Fibroblast of mammary gland (primary cell): ENCODE data around the gene FGD6.
A peak's percentile ranks its signal among the peaks of the same experiment; 100 is the strongest.

Experiments used
- DNase-seq: peaks from one replicate; pipeline ENCODE4 v3.0.0-alpha.2; 2010; ENCODE audit warnings: low read depth
- H3K4me3 ChIP-seq: 2 replicates; pipeline ENCODE4 v1.5.1; 2011; ENCODE audit warnings: low read depth, mild to moderate bottlenecking, low read length, moderate library complexity; ENCODE audit not compliant: control insufficient read depth
- TF ChIP-seq, protein P1 (sequence below): conservative IDR thresholded peaks from 2 replicates; pipeline ENCODE4 v1.5.1; 2011; ENCODE audit warnings: low read depth, low read length, inconsistent platforms; ENCODE audit not compliant: control insufficient read depth, insufficient read depth

FGD6 gene

DNA sequence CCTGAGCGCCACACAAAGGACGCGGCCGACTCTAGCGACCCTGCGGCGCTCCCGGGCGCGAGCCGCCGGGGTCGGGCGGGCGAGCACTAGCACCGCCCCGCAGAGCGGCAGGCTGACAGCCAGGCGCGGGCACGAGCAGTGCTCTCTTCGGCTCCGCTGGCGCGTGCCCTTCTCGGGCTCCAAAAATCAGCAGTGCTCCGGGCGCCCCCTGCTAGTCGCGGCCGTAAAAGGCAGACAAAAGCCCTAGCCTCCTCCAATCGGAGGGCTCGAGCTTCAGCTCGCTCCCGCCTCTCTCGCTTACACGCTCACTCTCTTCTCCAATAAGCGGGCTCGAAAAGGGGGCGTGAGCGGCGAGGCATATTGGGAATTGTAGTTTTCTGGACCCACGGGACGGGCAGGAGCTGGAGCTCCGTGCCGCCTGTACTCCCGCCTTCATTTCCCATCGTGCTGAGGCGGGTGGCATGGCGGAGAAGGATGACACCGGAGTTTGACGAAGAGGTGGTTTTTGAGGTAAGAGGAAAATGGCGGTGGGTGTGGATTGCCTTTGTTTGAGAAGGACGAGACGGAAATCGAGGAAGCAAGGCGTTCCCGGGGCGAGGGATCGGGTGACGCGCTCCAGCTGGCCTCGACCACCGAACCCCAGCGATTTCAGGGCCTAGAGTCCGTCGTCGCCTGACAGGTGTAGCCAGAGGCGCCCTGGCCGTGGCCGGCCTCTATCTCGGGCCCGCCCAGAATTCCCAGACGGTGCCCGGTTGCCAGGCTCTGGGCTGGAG, at the start of gene FGD6, which contains the start of gene VEZT:
Gene FGD6, minus strand, starts transcription at position 91 of the 773 bp plus-strand sequence. CDS start 227 bp downstream, outside the sequence.
Gene VEZT, plus strand, starts transcription at position 431 of the 773 bp plus-strand sequence. Its CDS starts 44 bp downstream, at position 475.
- H3K4me3 ChIP-seq = peak within 1 kb of the TSS; percentile 94
- DNase-seq = peak; percentile 98
- TF ChIP-seq, protein P1, sequence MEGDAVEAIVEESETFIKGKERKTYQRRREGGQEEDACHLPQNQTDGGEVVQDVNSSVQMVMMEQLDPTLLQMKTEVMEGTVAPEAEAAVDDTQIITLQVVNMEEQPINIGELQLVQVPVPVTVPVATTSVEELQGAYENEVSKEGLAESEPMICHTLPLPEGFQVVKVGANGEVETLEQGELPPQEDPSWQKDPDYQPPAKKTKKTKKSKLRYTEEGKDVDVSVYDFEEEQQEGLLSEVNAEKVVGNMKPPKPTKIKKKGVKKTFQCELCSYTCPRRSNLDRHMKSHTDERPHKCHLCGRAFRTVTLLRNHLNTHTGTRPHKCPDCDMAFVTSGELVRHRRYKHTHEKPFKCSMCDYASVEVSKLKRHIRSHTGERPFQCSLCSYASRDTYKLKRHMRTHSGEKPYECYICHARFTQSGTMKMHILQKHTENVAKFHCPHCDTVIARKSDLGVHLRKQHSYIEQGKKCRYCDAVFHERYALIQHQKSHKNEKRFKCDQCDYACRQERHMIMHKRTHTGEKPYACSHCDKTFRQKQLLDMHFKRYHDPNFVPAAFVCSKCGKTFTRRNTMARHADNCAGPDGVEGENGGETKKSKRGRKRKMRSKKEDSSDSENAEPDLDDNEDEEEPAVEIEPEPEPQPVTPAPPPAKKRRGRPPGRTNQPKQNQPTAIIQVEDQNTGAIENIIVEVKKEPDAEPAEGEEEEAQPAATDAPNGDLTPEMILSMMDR = peak; percentile 35

DNA sequence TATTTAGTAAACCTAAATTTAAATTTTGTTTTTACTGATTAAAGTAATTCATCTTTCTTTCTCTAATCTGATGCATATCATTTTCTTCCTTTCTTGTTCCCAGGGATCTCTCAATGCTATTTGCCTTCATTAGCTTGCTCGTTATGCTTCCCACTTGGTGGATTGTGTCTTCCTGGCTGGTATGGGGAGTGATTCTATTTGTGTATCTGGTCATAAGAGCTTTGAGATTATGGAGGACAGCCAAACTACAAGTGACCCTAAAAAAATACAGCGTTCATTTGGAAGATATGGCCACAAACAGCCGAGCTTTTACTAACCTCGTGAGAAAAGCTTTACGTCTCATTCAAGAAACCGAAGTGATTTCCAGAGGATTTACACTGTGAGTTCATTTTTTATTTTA, 49.0 kb upstream of the FGD6 start:
- DNase-seq = no peak
- TF ChIP-seq, protein P1 = no peak
- H3K4me3 ChIP-seq = no peak overlapping the region

- TF ChIP-seq, protein P1 = no peak
- no peak for DNase-seq
- no peak overlapping the region for H3K4me3 ChIP-seq
Measured at GRCh38 chr12:95265765-95266164, 48.5 kb upstream of the FGD6 start.

DNA sequence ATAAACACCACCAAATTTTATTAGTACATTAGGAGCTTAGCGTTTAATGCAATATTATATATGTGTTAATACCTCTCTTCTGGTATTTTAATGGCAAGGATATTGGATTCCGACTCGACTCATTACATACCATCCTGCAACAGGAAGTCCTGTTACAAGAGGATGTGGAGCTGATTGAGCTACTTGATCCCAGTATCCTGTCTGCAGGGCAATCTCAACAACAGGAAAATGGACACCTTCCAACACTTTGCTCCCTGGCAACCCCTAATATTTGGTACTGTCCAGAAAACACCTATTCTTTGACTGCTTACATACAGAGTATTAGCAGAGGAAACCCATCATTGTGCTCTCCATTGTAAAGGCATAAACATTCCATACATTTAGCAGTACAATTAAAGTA, 45.5 kb upstream of the FGD6 start:
- H3K4me3 ChIP-seq = no peak overlapping the region
- DNase-seq = no peak
- TF ChIP-seq, protein P1 = no peak

- no peak for DNase-seq
- H3K4me3 ChIP-seq = no peak overlapping the region
- TF ChIP-seq, protein P1 = no peak
Measured at GRCh38 chr12:95261109-95261508, 43.8 kb upstream of the FGD6 start.

GRCh38 chr12:95259368-95259767, 42.1 kb upstream of the FGD6 start:
- no peak for DNase-seq
- H3K4me3 ChIP-seq = no peak overlapping the region
- TF ChIP-seq, protein P1 = no peak
